GM18868 (cell line): ENCODE measurements around the gene FYN.

Experiments
- ATAC-seq: cut with Tn5 transposase; IDR thresholded peaks from one replicate; pipeline ENCODE4 v1.9.1; 2021; ENCODE audit warnings: mild to moderate bottlenecking, moderate library complexity; ENCODE audit not compliant: unreplicated experiment

The FYN gene

DNA sequence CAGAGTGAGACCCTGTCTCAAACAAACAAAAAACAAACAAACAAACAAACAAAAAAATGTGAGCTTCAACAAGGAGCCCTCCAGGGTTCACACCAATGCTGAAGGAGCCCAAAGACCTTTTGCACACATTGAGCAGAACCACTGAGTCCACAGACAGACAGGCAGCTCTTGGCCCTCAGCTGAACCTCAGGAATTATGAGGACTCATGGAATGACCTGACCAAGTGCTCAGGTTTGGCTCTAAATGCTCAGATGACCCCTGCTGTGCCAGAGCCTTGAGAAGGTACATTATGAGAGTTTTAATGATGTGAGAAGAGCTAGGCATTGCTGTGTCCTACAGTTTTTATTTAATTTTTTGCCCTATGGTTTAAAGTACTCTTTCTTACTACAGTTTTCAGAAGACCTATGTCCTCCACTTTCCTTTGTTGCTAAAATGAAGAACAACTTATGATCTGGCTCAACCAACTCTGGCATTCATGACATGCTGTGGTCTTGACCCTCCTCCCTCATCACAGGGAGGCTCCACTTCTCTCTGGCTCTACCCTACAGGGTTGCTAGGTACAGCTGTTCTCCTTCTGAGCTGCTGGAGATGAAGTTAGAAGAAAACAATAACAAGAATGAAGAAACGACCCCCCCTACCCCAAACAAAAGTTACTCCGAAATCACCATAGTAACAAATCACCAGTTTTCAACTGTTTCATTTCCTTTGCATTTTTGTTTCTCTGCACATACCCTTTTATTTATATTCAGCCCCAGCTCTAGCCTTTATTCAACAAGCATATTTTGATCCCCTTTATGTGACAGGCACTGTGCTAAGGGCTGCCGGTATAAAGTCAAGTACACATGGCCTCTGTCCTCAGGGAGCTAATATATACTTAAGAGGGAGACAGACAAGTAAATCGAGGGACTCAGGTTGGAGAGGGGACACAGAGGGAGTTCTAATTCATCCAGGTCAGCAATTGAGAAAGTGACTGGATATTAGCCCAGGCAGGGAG is 138.9 kb downstream of the FYN start:
- no peak for ATAC-seq

DNA sequence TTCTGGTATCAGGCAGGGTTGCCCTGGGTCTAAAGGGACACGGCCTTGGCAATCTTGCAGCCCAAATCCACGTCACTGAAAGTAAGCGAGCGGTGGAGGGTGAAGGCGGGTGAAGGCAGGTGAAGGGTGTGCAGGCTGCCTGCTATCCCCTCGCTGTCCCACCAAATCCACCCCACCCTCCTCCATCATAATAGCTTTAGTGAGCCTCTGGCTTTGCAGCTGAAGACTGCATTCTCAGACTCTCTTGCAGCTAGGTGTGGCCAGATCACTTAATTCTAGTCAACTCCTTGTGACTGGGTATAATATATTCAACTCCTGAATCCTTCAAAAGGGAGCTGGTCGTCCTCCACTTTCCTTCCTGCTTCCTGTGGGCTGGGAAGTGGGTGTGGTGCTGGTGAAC is 140.9 kb downstream of the FYN start:
- no peak for ATAC-seq

DNA sequence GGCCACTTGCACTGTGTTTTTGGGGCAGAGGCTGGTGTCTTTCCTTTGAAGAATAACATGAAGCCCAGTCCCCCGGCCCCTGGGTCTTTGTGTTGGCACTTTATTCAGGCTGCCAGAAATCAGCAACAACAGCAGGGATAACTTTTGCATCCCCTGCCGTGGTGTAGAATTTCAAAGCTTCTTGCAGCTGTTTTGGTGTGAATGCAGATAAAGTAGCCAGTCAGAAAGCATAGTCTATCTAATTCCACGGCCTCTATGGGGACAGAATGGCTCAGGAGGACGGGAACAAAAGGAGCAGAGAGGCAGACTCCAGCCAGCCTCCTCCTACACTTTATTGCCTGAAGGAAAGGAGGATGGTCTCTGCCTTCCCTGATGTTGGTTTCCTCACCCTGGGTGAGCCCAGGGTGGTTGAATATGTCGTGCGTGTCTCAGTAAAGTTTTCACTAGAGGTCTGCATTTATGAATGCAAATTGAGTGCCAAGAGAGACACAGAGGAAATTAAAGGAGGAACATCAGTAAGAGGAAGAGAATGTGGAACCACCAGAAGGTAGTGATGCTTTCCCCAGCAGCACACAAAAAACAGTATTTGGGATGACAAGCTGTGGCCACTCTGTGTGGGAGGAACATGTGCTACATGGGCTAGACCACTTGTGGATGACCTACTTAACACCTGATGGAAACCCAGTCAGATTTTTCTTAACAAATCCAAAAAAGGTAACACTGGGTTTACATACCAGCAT is 141.6 kb downstream of the FYN start:
- no peak for ATAC-seq

DNA sequence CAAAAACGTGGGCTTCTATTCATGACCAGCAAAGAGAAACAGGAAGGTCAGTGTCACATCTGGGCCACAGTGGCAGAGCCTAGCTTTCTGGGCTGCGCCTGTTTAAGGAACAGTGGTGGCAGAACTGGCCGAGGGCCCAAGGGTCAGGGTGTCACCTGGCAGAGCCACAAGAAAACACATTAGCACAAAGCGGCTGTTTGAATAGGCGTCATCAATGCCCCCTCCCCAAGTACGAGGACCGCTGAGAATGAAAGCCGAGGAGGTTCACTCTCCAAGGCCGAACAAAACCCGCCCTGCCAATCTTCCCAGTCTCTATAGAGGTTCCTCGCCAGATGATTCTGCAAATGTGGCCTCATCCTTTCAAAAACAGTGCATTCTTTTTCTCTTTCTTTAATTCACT is 142.4 kb downstream of the FYN start:
- no peak for ATAC-seq

DNA sequence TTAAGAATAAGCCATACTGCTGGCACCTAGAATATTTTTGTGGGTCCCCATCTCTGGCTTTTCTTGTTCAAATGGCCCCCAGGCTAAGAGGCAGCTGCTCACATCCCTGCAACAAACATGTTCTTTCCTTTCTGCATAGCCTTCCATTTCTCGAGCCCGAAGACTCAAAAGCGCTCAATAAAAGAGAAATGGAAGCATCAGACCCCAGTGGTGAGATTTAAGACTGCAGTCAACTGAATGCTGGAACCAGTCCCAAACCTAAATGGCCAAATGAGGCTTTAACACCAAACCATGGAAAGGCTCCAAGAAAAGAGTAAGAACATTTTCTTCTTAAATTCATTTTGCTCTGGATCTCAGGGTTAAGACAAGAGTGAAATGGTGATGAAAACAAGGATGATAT is 145.4 kb downstream of the FYN start:
- no peak for ATAC-seq

DNA sequence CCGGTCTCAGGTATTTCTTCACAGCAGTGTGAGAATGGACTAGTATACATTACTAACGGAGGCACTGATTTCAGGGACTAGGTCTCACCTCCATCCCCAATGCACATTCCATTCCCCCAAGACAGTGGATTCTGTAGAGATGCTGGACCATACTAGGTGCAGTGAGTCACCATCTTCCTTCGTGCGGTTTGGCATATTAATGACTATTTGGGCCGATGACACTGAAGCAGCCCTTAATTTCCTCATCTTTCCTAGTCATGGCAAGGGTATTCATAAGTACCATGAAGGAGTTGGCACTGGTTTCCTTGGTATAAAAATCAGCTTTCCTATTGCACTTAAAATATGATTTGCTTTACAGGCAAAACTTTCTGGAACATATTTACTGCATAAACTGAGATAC is 146.2 kb downstream of the FYN start:
- no peak for ATAC-seq

DNA sequence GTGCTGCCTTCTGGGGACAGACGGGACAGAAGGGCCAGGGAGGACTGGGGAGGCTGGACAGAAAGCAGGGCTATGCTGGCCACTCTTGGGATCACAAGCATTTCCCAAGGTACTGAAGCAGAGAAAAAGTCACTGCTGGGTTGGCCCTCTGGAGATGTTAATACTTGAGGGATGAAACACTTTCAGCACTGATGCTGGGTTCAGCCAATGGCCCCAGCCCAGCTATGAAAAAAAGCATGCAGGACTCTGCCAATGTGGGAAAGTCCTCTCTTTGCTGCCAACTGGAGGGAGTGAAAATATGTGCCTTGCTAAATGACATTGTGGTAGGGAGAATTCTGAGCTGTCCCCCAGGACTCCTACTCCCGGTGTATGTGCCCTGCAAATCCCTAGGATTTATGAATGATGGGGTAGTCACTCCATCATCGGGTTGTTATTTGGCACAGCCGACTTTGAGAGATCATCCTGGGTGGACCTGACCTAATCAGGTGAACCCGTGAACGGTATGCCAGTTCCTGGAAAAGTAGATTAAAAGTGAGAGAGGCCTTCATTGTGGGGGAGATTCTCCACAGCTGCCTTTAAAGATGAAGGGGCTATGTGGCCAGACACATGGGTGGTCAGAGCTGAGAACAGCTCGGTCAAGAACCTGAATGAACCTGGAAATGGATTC is 147.7 kb downstream of the FYN start:
- no peak for ATAC-seq

DNA sequence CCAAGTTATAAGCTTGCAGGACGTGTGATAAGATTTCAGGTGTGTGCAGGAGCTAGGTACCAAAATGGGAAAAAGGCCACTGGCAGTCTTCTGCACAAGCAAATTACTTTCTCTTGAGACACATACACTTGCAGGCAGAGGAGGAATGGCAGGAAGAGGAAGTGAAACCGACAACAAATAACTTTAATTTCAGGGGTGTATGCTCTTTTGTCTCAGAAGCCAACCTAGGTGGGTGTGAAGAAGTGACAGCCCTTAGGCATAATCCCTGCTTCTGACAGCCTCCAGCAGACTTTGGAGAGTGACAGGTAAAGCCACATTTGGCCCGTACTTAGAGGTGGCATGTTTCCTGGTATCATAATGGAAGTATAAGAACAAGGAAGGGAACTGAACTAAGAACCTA is 148.7 kb downstream of the FYN start:
- ATAC-seq: peak; percentile 99

DNA sequence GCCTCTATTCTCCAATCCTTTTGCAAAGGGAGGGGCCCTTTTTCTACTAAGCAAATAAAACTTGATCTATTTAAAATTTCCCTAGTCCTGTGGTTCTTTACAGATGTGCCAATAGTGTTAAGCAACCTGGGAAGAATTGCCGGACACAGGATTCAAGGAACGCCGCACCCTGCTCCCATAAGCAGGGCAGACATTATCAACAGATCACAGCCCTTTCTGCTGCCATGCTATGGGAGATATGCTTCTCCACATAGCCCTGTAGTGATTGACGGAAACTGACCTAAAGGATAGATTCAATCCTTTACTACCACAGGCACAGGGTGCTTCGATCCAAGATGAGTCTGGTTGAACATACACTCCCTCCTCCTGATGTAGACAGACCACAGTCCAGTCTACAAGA is 149.2 kb downstream of the FYN start:
- peak; percentile 23 for ATAC-seq

DNA sequence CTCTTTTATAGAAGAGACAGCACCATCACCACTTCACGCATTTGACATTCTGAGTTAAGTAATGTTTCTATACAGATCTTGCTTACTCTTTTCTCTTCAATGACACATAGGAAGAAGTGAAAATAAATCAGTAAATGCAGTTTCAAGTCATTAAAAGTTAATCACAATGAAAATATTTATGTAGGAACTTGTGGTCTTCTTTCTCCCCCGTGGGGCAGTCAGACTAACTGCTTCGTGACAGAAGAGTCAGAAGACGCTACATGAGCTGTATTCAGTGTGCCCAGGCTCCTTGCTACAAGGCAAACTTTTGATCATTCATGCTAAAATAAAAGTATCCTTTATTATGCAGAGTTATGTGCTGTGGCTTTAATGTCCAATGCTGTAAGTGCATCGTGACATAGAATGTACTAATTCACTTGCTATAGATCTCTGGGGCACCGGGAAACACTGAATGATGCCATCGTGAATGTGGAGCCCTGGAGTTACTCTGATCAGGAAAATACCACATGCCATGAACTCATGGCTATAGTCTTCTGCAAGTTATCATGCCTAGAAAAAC is 149.8 kb downstream of the FYN start:
- ATAC-seq: no peak

DNA sequence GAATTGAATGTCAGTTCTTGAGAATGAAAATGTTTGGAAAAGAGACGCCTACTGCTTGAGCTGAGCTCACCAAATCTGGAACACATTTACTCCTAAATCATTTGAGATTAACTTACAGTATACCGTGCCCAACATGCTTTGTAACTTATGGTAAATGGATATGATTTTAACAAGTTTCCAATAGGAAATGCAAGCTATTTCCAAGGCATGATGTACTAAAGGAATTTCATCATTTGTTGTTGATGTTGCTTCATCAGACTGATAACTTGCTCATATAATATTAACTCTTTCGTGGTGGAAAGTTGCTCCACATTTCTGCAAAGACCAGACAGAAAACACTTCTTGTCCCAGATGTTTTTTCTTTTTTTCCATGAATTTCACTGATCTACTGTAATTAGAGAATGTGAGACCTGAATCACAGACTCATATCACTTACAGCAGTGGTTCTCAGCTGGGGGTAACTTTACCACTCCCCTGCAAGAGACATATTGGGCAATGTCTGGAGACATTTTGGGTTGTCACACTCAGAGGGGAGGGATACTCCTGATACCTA is 151.0 kb downstream of the FYN start:
- no peak for ATAC-seq

DNA sequence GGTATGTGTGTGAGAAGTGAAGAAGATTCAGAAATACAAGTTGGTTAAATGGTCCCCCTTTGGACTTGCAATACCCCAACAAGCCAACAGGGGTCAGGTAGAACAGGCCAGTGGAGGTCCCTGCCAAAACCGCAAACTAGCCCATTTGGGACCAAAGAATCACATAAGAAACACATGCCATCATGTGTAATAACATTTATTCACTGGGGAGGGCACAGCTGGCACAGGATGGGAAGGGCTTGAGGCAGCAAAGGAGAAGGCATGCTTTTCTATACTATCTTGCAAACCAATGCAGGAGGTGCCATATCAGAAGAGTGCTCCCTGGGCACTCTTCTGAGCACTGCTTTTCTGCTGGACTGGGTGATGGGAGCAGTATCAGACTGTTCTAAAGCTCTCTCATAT is 151.5 kb downstream of the FYN start:
- ATAC-seq: no peak

DNA sequence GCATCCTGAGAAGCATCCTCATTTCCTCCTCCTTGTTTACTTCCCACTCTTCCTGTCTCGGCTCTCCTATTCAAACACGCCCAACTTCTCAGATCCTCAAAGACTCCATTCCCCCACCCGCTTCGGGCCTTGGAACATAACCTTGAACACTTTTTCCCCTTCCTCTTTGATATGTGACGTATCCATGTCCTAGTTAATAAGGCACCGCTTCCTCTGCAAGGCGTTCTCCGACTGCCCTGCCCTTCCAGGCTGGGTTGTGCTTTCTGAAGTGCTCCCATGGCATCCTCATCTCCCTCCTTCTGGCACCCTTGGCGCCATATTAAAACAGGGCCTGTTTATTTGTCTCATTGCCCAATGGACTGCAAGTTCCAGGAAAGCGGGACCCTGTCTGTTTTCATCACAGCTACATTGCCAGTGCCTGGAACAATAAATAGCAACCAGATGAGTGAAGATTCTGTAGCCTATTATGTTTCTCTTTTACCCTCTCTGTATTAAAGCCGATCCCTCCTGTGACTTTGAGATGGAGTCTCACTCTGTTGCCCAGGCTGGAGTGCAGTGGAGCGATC is 152.2 kb downstream of the FYN start:
- ATAC-seq: no peak

DNA sequence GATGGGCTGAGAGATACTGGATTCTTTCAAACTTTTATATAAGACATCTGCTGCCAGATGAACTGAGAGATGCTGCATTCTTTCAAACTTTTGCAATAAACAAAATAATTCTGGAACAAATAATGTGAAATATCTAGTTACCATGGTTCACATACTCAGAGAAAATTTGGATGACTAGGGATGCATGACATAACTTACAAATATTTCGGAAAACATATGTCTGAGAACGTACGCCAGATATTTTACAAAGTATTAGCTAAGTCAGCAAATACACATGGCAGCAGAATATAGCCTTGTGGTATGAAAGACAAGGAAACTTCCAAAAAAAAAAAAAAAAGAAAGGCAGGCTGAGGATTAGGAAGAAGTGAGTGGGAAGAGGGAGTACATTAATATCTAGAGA is 154.3 kb downstream of the FYN start:
- ATAC-seq: no peak

DNA sequence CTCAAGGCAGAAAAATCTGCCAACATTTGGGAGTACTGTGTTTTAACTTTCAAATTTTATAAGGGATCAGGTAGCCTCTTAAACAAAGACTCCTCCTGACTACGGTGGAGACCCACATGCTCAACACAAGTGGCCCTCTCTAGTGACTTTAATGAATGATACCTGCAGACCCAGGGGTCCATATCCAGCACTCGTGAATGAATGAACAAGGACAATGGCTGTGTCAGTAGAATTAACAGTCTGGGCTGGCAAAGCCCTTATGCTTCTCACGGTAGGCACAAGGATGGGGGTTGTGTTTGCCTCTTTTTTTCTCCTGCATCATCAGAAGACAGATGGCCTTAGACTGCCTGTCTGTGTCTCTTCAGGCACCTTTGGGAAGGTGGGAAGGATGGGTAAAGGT is 154.9 kb downstream of the FYN start:
- ATAC-seq: no peak

DNA sequence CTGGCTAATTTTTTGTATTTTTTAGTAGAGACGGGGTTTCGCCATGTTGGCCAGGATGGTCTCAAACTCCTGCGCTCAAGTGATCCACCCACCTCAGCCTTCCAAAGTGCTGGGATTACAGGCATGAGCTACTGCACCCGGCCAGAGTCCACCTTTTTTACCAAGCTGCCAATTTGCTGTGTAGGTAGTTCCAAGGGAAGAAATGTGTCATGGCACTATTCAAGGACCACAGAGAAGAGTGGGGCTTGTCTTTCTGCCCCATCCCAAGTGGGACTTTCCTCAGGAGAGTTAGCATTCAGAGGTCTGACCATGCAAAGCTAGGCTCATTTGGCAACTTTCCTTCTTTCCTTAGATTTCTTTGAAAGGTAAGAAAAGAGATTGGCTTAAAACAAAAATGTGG is 155.6 kb downstream of the FYN start:
- ATAC-seq: no peak

DNA sequence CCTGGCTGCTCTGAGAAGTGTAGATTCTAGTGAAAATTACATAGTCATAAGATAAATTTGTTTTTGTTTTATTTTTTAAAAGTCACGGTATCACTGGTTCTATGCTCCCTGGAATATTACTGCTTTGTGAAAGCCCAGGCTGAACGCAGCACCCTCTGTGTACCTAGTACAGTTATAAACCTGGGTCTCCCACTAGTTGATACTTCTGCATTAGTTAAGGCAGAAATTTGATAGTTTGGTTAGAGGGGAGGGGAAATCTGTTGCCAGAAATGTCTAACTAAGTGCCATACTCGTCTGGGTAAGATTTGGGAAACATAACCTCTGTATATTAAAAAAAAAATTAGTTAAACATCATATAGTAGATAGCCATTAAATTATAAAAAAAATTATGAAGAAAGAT is 156.9 kb downstream of the FYN start:
- ATAC-seq: no peak

DNA sequence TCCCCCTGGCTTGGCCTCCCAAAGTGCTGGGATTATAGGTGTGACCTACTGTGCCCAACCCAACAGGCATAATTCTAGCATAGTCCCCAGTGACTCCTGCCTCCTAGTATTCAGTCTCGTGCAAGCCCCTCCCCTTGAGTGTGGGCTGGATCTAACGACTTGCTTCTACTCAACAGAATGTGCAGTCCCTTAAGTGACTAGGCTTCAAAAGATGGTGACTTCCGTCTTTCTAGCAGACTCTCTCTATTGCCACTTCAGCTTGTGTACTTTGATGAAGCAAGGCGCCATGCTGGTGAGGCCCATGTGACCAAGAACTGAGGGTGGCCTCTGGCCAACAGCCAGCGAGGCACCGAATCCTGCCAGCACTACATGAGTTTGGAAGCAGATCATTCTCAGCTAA is 157.9 kb downstream of the FYN start:
- no peak for ATAC-seq

DNA sequence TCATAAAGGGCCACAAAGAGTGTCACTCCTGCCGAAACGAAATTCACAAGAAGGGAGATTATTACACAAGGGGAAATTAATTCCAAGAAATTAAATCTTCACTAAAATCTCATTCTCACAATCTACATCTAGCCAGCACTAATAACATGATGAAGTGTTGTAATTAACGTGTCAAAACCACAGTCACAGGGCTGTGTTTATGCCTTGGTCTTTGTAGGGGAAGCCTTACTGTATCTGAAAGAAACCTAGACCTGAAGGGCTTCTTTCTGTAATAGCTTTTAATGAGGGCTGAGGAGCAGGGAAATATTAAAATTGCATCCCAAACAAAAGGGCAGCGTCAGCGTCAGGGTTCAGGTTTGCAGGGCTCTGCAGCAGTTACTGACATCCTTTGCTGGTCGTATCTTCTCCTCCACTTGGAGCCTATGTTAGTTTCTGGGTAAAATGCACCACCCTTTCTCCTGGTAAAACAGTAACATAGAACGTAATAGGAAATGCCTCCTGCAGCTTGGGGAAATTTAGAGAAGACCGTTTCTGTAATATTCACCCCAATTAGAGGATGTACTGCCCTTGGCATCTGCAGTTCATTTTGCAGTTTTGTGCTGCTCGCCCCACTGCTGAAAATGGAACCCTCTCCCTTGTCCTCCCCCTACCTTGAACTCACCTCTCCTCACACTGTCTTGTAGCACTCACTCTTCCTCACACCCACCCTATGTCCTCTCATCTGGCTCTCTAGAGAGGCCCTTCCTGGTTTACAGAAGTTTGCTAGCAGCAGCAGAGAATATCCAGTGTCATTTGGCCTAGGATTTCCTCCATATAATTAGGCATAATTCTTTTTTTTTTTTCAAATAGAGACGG is 158.6 kb downstream of the FYN start:
- no peak for ATAC-seq

DNA sequence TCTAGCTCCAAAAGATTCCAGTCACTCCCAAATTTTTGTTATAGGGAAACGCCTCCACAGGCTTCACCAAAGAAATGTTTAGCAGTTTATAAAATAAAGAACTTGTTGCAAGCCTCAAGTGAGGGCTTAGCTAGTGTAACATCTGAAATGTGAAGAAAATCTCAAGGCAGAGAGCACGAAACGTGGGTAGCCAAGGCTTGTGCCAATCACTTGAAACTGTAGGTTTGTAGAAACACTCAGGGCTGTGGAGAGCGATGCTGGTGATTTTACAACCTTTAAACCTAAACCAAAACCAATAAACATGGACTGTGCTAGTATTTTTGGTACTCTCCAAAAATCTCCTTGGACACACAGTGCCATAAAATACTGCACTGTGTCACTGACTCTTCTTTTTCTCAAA is 159.4 kb downstream of the FYN start:
- ATAC-seq: no peak
